Mucosa of rectum (tissue), 2 donors: Measurements from ENCODE around the gene RBM38.
"Not testable (repeated sequence)": the region's sequence is repeated elsewhere in the genome, so short reads cannot be mapped to it uniquely, and the experiment has no call there.

Experiments
- H3K27ac ChIP-seq, 2 donors: one replicate each; pipeline ENCODE4 v1.7.0; 2013; ENCODE audit warnings: inconsistent platforms in 2 of 2, low read depth in 2 of 2, low read length in 2 of 2
- H3K27me3 ChIP-seq, 2 donors: one replicate each; pipeline ENCODE4 v1.7.0; 2013; ENCODE audit warnings: low read length in 2 of 2; ENCODE audit not compliant: control insufficient read depth in 2 of 2, insufficient read depth in 2 of 2
- H3K36me3 ChIP-seq, 2 donors: one replicate each; pipeline ENCODE4 v1.7.0; 2013; ENCODE audit warnings: low read length in 2 of 2; ENCODE audit not compliant: control insufficient read depth in 2 of 2, insufficient read depth in 2 of 2
- H3K4me1 ChIP-seq, 2 donors: one replicate each; pipeline ENCODE4 v1.7.0; 2013; ENCODE audit warnings: low read length in 2 of 2, mild to moderate bottlenecking in 1 of 2; ENCODE audit not compliant: control insufficient read depth in 2 of 2, insufficient read depth in 2 of 2
- H3K4me3 ChIP-seq, 2 donors: one replicate each; pipeline ENCODE4 v1.7.0; 2013; ENCODE audit warnings: low read length in 2 of 2
- H3K9ac ChIP-seq, 2 donors: one replicate each; pipeline ENCODE4 v1.7.0; 2013; ENCODE audit warnings: low read length in 2 of 2, low read depth in 1 of 2, mild to moderate bottlenecking in 1 of 2
- H3K9me3 ChIP-seq, 2 donors: one replicate each; pipeline ENCODE4 v1.7.0; 2013; ENCODE audit warnings: low read length in 2 of 2; ENCODE audit not compliant: control insufficient read depth in 2 of 2
- donor health status: healthy.
- donor health status: Normal muscosa, but diverticular disease.

Gene RBM38

GRCh38 chr20:57390604-57391438 is at the start of gene RBM38:
Gene RBM38, plus strand, starts transcription at chr20:57391396. Its CDS starts 186 bp downstream, at chr20:57391582.
- no peaks in the 10 kb centered on the region for H3K9me3 ChIP-seq
- H3K36me3 ChIP-seq: peaks cover 10 to 19% of the 10 kb centered on the region in 2 donors
- H3K27ac ChIP-seq: peak within 1 kb of the TSS; percentile 76 to 85
- H3K9ac ChIP-seq: peak within 1 kb of the TSS; percentile 77 to 81
- peaks cover 41 to 45% of the 10 kb centered on the region in 2 donors for H3K4me1 ChIP-seq
- no peaks in the 10 kb centered on the region for H3K27me3 ChIP-seq
- peak within 1 kb of the TSS; percentile 70 to 79 for H3K4me3 ChIP-seq

- H3K9ac ChIP-seq: no peak overlapping the region
- H3K9me3 ChIP-seq: no peaks in the 10 kb centered on the region
- H3K4me3 ChIP-seq: no peak overlapping the region
- no peaks in the 10 kb centered on the region for H3K27me3 ChIP-seq
- no peaks in the 10 kb centered on the region for H3K4me1 ChIP-seq
- H3K36me3 ChIP-seq: no peaks in the 10 kb centered on the region
- H3K27ac ChIP-seq: no peak overlapping the region
These were observed 49.5 kb upstream of the RBM38 start for GRCh38 chr20:57341663-57342062.

DNA sequence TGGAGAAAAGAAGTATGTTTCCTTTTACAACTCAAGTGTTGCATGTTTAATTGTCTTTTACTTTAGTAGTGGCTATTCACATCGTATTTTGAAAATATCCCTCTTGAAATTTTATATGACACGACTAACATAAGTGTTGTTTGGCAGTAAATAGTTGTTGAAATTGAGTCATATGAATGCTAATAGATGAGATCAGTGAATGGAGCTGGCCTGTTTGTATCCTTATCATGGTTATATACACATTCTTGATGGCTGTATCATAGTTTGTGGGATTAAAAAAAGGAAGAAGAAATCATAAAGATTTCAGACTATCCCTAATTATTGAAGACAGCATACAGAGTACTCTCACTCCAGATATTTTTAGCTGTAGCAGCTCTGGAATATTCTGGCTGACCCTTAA is 48.4 kb upstream of the RBM38 start:
- no peak overlapping the region for H3K4me3 ChIP-seq
- H3K9ac ChIP-seq: no peak overlapping the region
- no peak overlapping the region for H3K27ac ChIP-seq
- no peaks in the 10 kb centered on the region for H3K27me3 ChIP-seq
- H3K9me3 ChIP-seq: no peaks in the 10 kb centered on the region
- H3K36me3 ChIP-seq: no peaks in the 10 kb centered on the region
- H3K4me1 ChIP-seq: no peaks in the 10 kb centered on the region

- H3K4me3 ChIP-seq: no peak overlapping the region
- H3K4me1 ChIP-seq: no peaks in the 10 kb centered on the region
- H3K36me3 ChIP-seq: no peaks in the 10 kb centered on the region
- no peaks in the 10 kb centered on the region for H3K27me3 ChIP-seq
- no peaks in the 10 kb centered on the region for H3K9me3 ChIP-seq
- no peak overlapping the region for H3K9ac ChIP-seq
- no peak overlapping the region for H3K27ac ChIP-seq
These were observed 44.7 kb upstream of the RBM38 start for GRCh38 chr20:57346477-57346876.

DNA sequence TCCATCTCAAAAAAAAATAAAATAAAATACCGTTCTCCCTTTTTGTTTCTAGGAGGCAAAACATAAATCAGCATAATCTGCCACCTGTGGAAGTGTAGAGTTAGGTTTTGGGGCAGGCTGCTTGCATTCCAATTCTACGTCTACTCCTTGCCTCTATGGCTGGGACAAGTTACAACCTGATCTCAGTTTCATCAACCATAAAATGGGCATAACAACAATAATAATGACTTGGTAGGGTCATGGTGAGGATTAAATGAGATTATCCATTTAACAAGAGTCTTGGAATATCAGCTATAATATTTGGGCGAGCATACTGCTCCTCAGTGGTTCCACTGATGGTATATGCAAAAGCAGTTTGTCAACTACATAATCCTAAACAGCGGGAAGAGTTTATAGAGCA is 43.8 kb upstream of the RBM38 start:
- Histone ChIP-seq H3K27me3 (no peaks in the 10 kb centered on the region), H3K4me3 (no peak overlapping the region), H3K9me3 (no peaks in the 10 kb centered on the region), H3K36me3 (no peaks in the 10 kb centered on the region), H3K9ac (no peak overlapping the region), H3K27ac (no peak overlapping the region), H3K4me1 (peaks cover 4 to 7% of the 10 kb centered on the region in 2 donors)

DNA sequence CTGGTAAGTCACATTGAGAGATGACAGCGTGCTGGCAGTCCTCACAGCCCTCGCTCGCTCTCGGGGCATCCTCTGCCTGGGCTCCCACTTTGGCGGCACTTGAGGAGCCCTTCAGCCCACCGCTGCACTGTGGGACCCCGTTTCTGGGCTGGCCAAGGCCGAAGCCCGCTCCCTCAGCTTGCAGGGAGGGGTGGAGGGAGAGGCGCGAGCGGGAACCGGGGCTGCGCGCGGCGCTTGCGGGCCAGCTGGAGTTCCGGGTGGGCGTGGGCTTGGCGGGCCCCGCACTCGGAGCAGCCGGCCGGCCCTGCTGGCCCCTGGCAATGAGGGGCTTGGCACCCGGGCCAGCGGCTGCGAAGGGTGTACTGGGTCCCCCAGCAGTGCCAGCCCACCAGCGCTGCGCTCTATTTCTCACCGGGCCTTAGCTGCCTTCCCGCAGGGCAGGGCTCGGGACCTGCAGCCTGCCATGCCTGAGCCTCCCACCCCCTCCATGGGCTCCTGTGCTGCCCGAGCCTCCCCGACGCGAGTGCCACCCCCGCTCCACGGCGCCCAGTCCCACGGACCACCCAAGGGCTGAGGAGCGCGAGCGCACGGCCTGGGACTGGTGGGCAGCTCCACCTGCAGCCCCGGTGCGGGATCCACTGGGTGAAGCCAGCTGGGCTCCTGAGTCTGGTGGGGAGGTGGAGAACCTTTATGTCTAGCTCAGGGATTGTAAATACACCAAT is 42.8 kb upstream of the RBM38 start:
- H3K4me1 ChIP-seq, H3K9ac ChIP-seq, H3K27me3 ChIP-seq, H3K9me3 ChIP-seq, H3K27ac ChIP-seq, H3K36me3 ChIP-seq, H3K4me3 ChIP-seq: not testable (repeated sequence)

DNA sequence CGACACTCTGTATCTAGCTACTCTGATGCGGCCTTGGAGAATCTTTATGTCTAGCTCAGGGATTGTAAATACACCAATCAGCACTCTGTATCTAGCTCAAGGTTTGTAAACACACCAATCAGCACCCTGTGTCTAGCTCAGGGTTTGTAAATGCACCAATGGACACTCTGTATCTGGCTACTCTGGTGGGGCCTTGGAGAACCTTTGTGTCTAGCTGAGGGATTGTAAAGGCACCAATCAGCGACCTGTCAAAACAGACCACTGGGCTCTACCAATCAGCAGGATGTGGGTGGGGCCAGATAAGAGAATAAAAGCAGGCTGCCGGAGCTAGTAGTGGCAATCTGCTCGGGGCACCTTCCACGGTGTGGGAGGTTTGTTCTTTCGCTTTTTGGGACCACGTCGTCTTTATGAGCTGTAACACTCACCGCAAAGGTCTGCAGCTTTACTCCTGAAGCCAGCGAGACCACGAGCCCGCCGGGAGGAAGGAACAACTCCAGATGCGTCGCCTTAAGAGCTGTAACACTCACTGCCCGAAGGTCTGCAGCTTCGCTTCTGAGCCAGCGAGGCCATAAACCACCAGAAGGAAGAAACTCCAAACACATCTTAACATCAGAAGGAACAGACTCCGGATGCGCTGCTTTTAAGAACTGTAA is 42.1 kb upstream of the RBM38 start:
- not testable (repeated sequence) for H3K36me3 ChIP-seq, H3K27ac ChIP-seq, H3K9ac ChIP-seq, H3K27me3 ChIP-seq, H3K4me3 ChIP-seq, H3K9me3 ChIP-seq, H3K4me1 ChIP-seq

DNA sequence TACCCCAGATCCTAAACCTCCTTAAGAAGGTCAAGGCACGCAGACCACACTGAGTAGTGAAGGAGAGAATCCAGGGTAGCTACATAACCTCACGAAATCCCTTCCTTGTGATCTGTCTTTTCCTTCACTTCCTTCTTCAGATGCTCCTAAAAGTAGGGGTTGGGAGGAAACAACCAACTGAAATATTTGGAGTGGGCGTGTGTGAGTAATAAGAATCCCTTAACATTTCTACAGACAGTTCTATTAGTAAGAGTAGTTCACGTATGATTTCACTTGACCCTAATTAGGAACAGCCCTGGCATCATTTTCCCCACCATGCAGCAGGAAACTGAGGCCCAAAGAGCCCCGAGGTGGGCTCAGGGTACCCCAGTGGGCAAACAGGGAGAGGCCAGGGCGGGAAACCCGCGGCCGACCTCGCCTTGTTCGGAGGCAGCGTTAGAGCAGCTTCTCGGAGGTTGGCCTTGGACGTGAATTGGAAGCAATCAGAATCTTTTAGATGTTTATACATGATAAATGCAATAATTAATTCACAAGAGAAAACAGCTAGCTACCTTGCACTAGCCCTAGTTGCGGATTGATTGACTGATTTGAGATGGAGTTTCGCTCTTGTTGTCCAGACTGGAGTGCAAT is 41.0 kb upstream of the RBM38 start:
- peaks cover 4 to 7% of the 10 kb centered on the region in 2 donors for H3K4me1 ChIP-seq
- no peaks in the 10 kb centered on the region for H3K9me3 ChIP-seq
- no peak overlapping the region for H3K27ac ChIP-seq
- H3K36me3 ChIP-seq: peaks cover 5 to 18% of the 10 kb centered on the region in 2 donors
- H3K4me3 ChIP-seq: no peak overlapping the region
- no peak overlapping the region for H3K9ac ChIP-seq
- no peaks in the 10 kb centered on the region for H3K27me3 ChIP-seq

DNA sequence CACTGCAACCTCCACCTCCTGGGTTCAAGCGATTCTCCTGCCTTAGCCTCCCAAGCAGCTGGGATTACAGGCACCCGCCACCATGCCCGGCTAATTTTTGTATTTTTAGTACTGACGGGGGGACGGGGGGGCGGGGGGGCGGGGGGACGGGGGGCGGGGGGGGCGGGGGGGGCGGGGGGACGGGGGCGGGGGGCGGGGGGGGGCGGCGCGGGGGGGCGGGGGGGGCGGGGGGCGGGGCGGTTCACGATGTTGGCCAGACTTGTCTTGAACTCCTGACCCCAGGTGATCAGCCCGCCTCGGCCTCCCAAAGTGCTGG is 40.5 kb upstream of the RBM38 start:
- H3K4me3 ChIP-seq: peak overlapping the region; percentile 70 to 89
- peak overlapping the region; percentile 72 to 77 for H3K27ac ChIP-seq
- H3K4me1 ChIP-seq, H3K27me3 ChIP-seq, H3K9me3 ChIP-seq: not testable (repeated sequence)
- peak overlapping the region; percentile 90 to 96 for H3K9ac ChIP-seq
- H3K36me3 ChIP-seq: peaks cover 5 to 22% of the 10 kb centered on the region in 2 donors
